Nephron (organoid): ENCODE measurements around the gene ZNF215.
"Not testable (repeated sequence)": the region's sequence is repeated elsewhere in the genome, so short reads cannot be mapped to it uniquely, and the experiment has no call there.

Experiments
- H3K27ac Mint-ChIP-seq, 3 experiments: 2 replicates each; pipeline ENCODE4 v1.8.0; 2020; ENCODE audit warnings: mixed read lengths in 3 of 3, mild to moderate bottlenecking in 2 of 3, moderate library complexity in 1 of 3
- H3K27me3 Mint-ChIP-seq: 2 replicates; pipeline ENCODE4 v1.8.0; 2021; ENCODE audit warnings: low read depth, mild to moderate bottlenecking, moderate library complexity, mixed read lengths
- H3K36me3 Mint-ChIP-seq: 2 replicates; pipeline ENCODE4 v1.8.0; 2020; ENCODE audit warnings: low read depth, mixed read lengths
- H3K4me1 Mint-ChIP-seq: 2 replicates; pipeline ENCODE4 v1.8.0; 2020; ENCODE audit warnings: mixed read lengths
- H3K4me3 Mint-ChIP-seq, 3 experiments: 2 replicates each; pipeline ENCODE4 v1.8.0; 2020; ENCODE audit warnings: mild to moderate bottlenecking in 3 of 3, mixed read lengths in 3 of 3, moderate library complexity in 2 of 3
- H3K9me3 Mint-ChIP-seq: 2 replicates; pipeline ENCODE4 v1.8.0; 2020; ENCODE audit warnings: mixed read lengths
- CTCF ChIP-seq, 3 experiments: fragments of 200-600 bp; sonication (generic); IDR thresholded peaks; one replicate each; pipeline ENCODE4 v1.5.0; 2021; ENCODE audit warnings: antibody characterized with exemption in 3 of 3; ENCODE audit not compliant: unreplicated experiment in 3 of 3

The ZNF215 gene

GRCh38 chr11:6962141-6962540 lies 35.9 kb downstream of the ZNF215 start:
- H3K36me3 Mint-ChIP-seq = peaks cover 4% of the 10 kb centered on the region
- H3K9me3 Mint-ChIP-seq = no peaks in the 10 kb centered on the region
- H3K27ac Mint-ChIP-seq = no peak overlapping the region
- H3K27me3 Mint-ChIP-seq = no peaks in the 10 kb centered on the region
- H3K4me1 Mint-ChIP-seq = no peaks in the 10 kb centered on the region
- no peak overlapping the region for H3K4me3 Mint-ChIP-seq
- TF ChIP-seq CTCF (IDR thresholded peaks at IDR 0.05; ENCODE audit: unreplicated experiment in 3 of 3) = no peak

- Mint-ChIP-seq H3K9me3 (peaks cover 1% of the 10 kb centered on the region), H3K4me3 (no peak overlapping the region), H3K36me3 (no peaks in the 10 kb centered on the region), H3K27ac (no peak overlapping the region), H3K27me3 (no peaks in the 10 kb centered on the region), H3K4me1 (no peaks in the 10 kb centered on the region)
- no peak for TF ChIP-seq CTCF (IDR thresholded peaks at IDR 0.05; ENCODE audit: unreplicated experiment in 3 of 3)
Observed at GRCh38 chr11:6962673-6963072, 36.4 kb downstream of the ZNF215 start.

- Mint-ChIP-seq H3K4me1 (no peaks in the 10 kb centered on the region), H3K4me3 (no peak overlapping the region), H3K9me3 (peaks cover 10% of the 10 kb centered on the region), H3K27ac (no peak overlapping the region), H3K36me3 (peaks cover 4% of the 10 kb centered on the region), H3K27me3 (no peaks in the 10 kb centered on the region)
- no peak for TF ChIP-seq CTCF (IDR thresholded peaks at IDR 0.05; ENCODE audit: unreplicated experiment in 3 of 3)
Observed at GRCh38 chr11:6968816-6969215, 42.6 kb downstream of the ZNF215 start.

GRCh38 chr11:6969854-6970253 lies 43.6 kb downstream of the ZNF215 start:
- not testable (repeated sequence) for H3K27ac Mint-ChIP-seq, H3K4me3 Mint-ChIP-seq, H3K4me1 Mint-ChIP-seq, H3K36me3 Mint-ChIP-seq, H3K27me3 Mint-ChIP-seq, H3K9me3 Mint-ChIP-seq

- no peak for TF ChIP-seq CTCF (IDR thresholded peaks at IDR 0.05; ENCODE audit: unreplicated experiment in 3 of 3)
- Mint-ChIP-seq H3K4me3 (no peak overlapping the region), H3K9me3 (peaks cover 3% of the 10 kb centered on the region), H3K27me3 (no peaks in the 10 kb centered on the region), H3K27ac (no peak overlapping the region), H3K36me3 (no peaks in the 10 kb centered on the region), H3K4me1 (no peaks in the 10 kb centered on the region)
Observed at GRCh38 chr11:6979365-6979764, 53.1 kb downstream of the ZNF215 start.

- Mint-ChIP-seq H3K4me3 (no peak overlapping the region), H3K27me3 (no peaks in the 10 kb centered on the region), H3K27ac (no peak overlapping the region), H3K9me3 (peaks cover 9% of the 10 kb centered on the region), H3K4me1 (no peaks in the 10 kb centered on the region), H3K36me3 (no peaks in the 10 kb centered on the region)
- TF ChIP-seq CTCF (IDR thresholded peaks at IDR 0.05; ENCODE audit: unreplicated experiment in 3 of 3) = no peak
Observed at GRCh38 chr11:6986487-6986886, 60.3 kb downstream of the ZNF215 start.
